ENCODE results near the gene TMEM9B.
A peak's percentile ranks its signal among the peaks of the same experiment; 100 is the strongest.

Gene TMEM9B

GRCh38 chr11:8914661-8915018 is 49.6 kb downstream of the TMEM9B start:
- DNase-seq (ENCODE audit: low read depth in 1 of 2, low spot score in 1 of 2) = no peak
- TF ChIP-seq POLR2AphosphoS5 (IDR thresholded peaks at IDR 0.05; ENCODE audit: low read depth) (no peak), SPI1 (IDR thresholded peaks at IDR 0.05; ENCODE audit: borderline replicate concordance, low read depth) (no peak), REST (IDR thresholded peaks at IDR 0.05; ENCODE audit: insufficient replicate concordance, low read depth) (no peak), GABPA (IDR thresholded peaks at IDR 0.05; ENCODE audit: low read depth) (no peak), CTCF (IDR thresholded peaks at IDR 0.05; ENCODE audit: insufficient read depth, low read length) (no peak)
- no peak overlapping the region for H3K27ac ChIP-seq (replicated peaks)
- no peak overlapping the region for H3K4me3 ChIP-seq (replicated peaks; ENCODE audit: insufficient read depth, low read length)
- H3K27me3 ChIP-seq (ENCODE audit: insufficient read depth, poor library complexity, severe bottlenecking) = no peaks in the 10 kb centered on the region

GRCh38 chr11:8913961-8914660 is 50.1 kb downstream of the TMEM9B start:
- peak; percentile 52 to 66 for DNase-seq (ENCODE audit: low read depth in 1 of 2, low spot score in 1 of 2)
- H3K27me3 ChIP-seq (ENCODE audit: insufficient read depth, poor library complexity, severe bottlenecking) = no peaks in the 10 kb centered on the region
- H3K4me3 ChIP-seq (replicated peaks; ENCODE audit: insufficient read depth, low read length) = 0 out of 2 replicates have a peak overlapping the region, but pooled peaks have one; percentile 5
- TF ChIP-seq SPI1 (IDR thresholded peaks at IDR 0.05; ENCODE audit: borderline replicate concordance, low read depth) (no peak), CTCF (IDR thresholded peaks at IDR 0.05; ENCODE audit: insufficient read depth, low read length) (peak; percentile 54)
- H3K27ac ChIP-seq (replicated peaks) = peak overlapping the region; percentile 48

GRCh38 chr11:8911029-8911823 is 53.0 kb downstream of the TMEM9B start, which contains the start of gene AKIP1:
Gene AKIP1 (plus strand): TSS chr11:8911189. CDS start chr11:8911450, 261 bp downstream.
- Histone ChIP-seq H3K27me3 (ENCODE audit: insufficient read depth, poor library complexity, severe bottlenecking) (no peaks in the 10 kb centered on the region), H3K27ac (replicated peaks) (peak within 1 kb of the TSS; percentile 81), H3K4me3 (replicated peaks; ENCODE audit: insufficient read depth, low read length) (peak within 1 kb of the TSS; percentile 92)
- TF ChIP-seq REST (IDR thresholded peaks at IDR 0.05; ENCODE audit: insufficient replicate concordance, low read depth) (peak; percentile 44), GABPA (IDR thresholded peaks at IDR 0.05; ENCODE audit: low read depth) (no peak)
- peak; percentile 90 to 93 for DNase-seq (ENCODE audit: low read depth in 1 of 2, low spot score in 1 of 2)

GRCh38 chr11:8910649-8911026 is 53.6 kb downstream of the TMEM9B start:
- Histone ChIP-seq H3K27ac (replicated peaks) (peak overlapping the region; percentile 27; the same call in 1 of the 2 replicates), H3K4me3 (replicated peaks; ENCODE audit: insufficient read depth, low read length) (peak overlapping the region; percentile 92), H3K27me3 (ENCODE audit: insufficient read depth, poor library complexity, severe bottlenecking) (no peaks in the 10 kb centered on the region)
- TF ChIP-seq REST (IDR thresholded peaks at IDR 0.05; ENCODE audit: insufficient replicate concordance, low read depth) = no peak
- no peak for TF ChIP-seq POLR2AphosphoS5 (IDR thresholded peaks at IDR 0.05; ENCODE audit: low read depth)
- TF ChIP-seq CTCF (IDR thresholded peaks at IDR 0.05; ENCODE audit: insufficient read depth, low read length) = no peak
- no peak for TF ChIP-seq SPI1 (IDR thresholded peaks at IDR 0.05; ENCODE audit: borderline replicate concordance, low read depth)
- no peak for DNase-seq (ENCODE audit: low read depth in 1 of 2, low spot score in 1 of 2)

Measured in HL-60 (cell line).